Smooth muscle cell of the brain vasculature (primary cell): ENCODE results near the gene PCOLCE2.
A peak's percentile ranks its signal among the peaks of the same experiment; 100 is the strongest.
"Not testable (repeated sequence)": the region's sequence is repeated elsewhere in the genome, so short reads cannot be mapped to it uniquely, and the experiment has no call there.

Source experiments
- DNase-seq: peaks from one replicate; pipeline ENCODE4 v3.0.0-alpha.2; 2012; ENCODE audit warnings: low read depth, low spot score

Gene PCOLCE2

DNA sequence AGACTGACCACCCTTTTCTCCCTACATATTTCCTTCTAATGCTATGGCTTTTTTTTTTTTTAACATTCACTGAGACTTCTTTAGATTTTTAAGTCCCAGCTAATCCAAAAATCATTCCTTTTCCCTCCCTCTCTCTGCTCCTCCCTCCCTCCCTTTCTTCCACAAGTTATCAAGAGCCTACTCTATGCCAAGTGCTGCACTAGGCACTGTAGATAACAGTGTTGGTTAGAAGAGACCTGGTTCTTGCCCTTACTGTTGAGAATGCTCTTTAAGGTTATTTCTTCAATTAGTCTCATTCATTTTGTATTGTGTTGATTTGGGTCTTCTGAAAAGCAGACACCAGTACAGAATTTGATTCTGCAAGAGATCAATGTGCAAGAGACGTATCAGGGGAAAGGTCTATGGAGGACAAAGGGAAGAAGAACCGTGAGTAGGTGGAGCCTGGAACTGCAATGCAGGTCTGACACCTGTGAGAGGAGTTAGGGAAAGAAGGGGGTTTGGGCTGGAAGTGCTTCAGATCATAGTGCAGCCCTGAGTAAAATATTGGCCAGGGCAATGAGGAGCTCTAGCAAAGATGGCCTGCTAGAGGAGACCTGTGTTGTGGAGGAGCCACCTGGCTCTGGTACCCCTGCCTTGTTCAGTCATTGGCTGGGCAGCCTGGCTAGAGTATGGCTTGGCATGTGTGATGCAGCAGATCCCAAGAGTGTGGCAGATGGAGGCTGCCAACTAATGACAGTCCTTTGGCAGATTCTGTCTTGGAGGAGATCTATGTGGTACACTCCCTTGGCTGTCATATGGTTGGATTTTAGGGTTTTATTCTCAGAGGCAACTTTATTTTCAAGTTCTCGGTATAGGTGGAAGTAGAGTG is 9.7 kb upstream of the PCOLCE2 start:
- DNase-seq: no peak

DNA sequence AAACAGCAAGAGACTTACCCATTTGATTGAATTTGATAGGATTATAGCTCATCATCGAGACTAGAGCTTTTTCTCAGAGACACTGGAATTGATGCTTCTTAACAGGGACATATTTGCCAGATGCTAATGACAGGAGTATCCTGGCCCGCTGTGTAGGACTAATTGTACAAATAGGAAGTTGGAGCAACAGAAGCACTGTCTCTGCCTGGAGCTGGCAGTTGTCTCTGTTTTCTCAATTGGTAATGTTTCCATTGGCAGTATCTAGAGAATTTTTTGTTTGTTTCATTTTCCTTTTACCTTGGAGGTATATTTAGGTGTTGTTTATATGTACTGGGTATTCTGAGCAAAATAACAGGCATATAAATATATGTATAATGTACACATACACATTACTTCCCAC is 8.9 kb upstream of the PCOLCE2 start:
- DNase-seq: no peak

DNA sequence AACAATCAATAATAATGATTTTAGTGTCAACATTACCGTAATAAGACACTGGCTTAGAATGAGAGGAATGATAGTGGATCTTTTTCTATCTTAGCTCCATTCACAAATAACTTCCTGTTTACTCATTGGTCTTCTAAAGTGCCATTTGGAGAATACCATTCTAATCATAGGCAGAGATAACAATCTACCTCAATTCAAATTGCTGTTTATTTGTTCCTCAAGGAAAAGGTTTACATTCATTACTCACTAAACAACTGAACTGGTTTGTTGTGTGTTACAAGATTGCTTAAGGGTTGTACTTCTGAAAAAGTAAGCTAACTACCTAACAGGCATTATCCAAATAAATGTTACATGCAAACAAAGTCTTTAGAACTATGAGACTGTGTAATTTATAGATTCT is 8.1 kb upstream of the PCOLCE2 start:
- no peak for DNase-seq

DNA sequence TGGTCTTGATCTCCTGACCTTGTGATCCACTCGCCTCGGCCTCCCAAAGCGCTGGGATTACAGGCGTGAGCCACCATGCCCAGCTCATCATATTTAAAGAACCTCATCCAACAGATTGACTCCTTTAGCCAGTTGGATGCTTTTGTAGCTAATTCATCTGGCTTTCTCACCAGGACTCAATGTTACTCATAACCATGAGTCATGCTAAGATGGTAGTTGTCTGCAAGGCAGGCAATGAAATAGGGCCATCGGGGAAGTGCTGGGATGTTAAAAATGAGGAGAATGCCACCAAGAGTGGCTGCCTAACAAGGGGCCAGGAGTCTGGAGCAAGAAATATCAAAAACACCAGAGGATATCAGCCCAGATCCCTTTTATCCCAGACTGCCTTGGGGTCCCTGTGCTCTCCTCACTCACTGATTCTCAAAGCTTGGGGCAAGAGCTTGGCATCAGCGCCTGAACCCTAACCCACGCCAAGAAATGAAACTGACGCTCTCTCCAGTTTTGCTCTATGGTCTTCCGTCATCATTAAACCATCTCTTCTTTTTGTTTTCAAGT is 7.4 kb upstream of the PCOLCE2 start:
- no peak for DNase-seq

DNA sequence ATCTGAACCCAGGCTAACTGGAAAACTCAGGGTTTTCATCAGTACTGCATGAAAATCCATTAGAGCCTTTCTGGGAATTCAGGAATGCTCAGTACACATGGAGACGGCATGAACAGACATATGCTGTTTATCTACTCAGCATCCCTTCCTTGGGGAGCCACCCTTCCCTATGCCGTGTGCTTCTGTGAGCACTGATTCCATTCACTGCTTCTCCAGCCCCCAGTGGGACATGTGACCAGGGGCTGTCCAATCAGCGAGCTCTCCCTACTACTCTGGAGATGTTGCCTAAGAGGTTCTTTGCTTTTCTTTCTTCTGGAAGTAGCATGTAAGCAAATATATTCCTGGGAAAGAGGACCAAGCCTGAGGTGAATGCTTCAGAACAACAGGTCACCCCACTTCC is 5.6 kb upstream of the PCOLCE2 start:
- DNase-seq: no peak

DNA sequence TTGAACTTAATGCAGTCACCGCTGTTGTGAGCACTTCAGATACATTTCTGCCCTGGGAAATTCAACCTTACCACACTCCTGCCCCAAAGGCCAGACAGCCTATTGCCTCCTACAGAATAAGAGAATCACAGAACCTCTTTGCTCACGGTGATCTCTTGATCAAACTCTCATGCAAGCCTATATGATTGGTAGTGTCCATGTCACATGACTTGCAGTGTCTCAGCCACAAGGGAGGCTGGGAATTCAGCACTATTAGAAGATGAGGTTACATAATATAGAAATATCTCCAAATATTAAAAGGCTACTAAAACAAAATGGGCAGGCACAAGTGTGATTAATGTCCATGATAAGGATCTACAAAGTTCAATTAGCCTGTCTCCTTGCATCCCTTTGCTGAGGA is 3.8 kb upstream of the PCOLCE2 start:
- no peak for DNase-seq

DNA sequence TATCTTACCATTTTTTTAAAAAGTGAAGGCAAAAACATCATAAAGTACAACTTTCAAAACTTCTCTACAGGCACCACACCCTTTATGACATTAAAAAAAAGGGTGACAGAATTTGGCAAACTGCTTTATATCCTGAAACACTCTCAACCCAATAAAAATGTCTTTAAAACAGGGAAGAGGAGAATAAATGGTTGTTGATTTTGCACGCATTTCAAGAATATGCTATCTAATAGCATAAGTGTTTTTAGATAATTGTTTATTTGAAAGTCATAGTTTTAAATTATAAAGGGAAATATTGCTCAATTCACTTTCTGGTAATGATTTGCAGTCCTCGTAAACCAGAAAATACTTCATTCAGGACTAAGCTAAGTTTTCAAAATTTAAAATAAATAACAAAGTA is 1.7 kb upstream of the PCOLCE2 start:
- no peak for DNase-seq

DNA sequence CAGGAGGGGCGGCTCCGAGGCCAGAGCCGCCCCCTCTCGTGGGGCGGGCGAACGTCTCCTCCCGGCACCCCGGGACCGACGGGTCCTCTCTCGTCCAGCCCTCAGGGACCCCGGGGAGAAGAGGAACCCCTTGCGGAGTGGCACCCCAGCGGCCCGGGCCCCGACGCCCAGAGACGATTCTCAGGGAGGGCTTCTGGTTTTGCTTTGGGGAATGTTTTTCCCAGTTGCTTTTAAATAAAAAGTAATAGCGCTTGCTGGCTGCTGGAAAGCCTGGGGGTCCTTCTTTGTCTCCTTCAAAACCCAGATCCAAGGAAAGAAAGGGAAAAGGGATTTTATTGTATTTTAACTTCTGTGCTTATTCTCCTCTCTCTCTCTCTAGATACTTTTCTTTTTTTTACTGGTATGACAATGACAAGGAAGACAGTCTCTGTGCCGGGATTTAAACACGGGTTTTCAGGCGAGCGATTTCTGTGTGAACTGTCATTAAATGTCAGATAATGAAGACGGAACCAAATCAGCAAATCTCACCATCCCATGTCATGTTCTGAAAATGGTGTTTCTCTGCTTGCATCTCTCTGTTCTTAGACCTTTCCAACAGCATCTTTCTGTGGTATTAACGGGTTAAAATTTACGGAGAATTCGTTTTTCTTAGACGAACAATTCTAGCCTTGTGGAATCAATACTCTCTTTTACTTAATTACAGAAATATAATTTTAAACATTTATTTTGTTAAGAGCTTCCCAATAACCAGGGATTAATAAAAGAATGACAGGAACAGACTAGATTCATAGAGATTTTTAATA is 530 bp upstream of the PCOLCE2 start:
- DNase-seq: no peak

DNA sequence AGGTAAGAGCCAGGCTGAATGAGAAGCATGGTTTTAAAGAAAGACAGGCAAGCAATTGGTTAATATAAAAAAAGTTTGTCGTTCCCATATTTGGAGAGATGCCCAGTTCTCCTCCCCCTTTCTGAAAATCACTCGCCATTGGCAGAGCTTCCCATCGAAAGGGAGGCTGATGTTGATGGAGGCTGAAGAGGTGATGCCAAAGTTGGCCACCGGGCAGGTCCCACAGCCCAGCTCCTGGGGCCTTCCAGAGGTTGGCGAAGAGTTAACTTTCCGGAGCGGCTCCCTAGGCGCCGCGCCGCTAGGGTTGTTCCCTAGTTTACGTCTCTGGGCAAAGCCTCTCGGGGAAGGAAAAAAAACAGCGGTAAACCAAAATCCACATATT is 793 bp downstream of the PCOLCE2 start:
- DNase-seq: peak; percentile 10

DNA sequence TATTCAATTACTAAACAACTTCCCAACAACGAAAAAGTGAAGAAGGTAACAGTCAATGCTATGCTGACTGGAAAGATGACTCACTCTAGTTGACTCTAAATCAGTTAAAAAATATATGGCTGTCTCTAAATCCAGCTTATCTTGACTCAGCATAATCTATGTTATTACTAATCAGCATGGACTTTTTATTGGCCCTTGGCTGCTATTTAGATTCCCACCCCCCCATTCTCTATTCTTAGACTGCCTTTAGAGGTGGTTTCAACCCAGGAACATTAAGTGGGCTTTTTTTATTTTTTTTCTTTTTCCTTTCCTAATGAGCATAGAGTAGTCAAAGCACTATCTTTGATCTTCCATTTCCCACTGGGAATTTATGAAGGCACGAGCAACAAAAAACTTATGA is 1.9 kb downstream of the PCOLCE2 start:
- no peak for DNase-seq

DNA sequence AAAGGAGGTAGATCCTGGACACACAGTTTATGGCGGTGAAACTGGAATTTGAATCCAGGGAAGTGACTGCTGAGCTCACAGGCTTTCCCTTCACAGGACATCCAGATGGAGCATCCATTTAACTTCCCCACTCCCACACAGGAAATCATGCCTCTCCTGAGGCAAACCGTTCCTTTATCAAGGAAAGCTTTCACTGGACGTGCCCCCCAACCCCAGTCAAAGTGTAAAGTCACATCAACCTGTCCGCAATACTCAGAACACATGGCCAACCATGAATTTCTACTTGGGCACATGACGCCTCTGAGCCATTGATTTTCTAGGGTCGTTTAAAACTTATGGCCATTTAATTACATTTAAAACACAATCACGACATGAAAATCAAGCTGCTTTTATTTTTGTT is 2.9 kb downstream of the PCOLCE2 start:
- DNase-seq: no peak

DNA sequence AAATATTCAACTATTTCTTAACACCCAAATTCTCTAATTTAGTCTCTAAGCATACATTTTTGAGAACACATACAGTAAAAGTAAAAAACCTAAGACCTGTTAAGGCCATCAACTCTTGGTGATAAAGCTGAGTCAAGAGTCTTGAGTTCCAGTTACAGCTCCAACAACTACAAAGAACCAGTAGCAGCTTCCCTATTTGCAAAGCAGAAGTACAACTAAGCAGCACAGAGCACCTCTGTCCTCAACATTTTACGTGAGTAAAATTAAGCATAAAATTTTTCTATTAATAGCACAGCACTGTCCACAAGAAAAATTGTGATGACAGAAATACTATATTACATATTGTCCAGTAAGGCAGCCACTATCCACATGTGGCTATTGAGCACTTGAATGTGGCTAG is 4.4 kb downstream of the PCOLCE2 start:
- DNase-seq: no peak

DNA sequence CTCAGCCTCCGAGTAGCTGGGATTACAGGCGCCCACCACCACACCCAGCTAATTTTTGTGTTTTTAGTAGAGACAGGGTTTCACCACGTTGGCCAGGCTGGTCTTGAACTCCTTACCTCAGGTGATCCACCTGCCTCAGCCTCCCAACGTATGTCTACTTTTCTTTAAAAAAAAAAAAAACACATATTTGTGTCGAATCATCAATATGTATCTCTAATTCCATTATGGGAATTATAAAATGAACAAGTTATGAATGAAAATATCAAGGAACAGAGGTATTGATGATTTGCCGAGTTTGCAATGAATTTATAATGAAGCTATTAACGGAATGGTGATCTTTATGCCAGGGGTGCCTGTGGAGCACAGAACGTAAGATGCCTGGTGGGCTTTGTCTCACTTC is 5.3 kb downstream of the PCOLCE2 start:
- DNase-seq: not testable (repeated sequence)

DNA sequence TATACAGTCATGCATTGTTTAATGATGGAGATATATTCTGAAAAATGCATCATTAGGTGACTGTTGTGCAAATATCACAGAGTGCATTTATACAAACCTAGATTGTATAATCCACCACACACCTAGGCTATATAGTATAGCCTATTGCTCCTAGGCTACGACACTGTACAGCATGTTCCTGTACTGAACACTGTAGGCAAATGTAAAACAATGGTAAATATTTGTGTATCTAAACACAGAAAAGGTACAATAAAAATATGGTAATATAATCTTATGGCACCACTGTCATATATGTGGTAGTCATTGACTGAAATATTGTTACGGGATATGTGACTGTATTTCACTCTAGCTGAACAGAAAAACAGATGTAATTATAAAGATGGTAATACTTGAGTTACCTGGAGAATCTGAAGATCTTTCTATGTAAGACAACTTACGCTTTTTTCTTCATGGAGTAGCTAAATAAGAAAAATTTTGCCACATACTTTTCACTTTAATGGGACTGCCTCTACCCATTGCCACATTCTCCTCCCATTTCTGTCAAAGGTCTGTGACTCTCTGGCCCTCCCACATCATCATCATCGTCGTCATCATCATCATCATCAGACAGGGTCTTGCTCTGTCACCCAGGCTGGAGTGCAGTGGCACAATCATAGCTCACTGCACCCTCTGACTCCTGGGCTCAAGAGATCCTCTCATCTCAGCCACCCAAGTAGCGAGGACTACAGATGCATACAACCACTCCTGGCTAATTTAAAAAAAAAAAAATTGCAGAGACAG is 7.2 kb downstream of the PCOLCE2 start:
- no peak for DNase-seq

DNA sequence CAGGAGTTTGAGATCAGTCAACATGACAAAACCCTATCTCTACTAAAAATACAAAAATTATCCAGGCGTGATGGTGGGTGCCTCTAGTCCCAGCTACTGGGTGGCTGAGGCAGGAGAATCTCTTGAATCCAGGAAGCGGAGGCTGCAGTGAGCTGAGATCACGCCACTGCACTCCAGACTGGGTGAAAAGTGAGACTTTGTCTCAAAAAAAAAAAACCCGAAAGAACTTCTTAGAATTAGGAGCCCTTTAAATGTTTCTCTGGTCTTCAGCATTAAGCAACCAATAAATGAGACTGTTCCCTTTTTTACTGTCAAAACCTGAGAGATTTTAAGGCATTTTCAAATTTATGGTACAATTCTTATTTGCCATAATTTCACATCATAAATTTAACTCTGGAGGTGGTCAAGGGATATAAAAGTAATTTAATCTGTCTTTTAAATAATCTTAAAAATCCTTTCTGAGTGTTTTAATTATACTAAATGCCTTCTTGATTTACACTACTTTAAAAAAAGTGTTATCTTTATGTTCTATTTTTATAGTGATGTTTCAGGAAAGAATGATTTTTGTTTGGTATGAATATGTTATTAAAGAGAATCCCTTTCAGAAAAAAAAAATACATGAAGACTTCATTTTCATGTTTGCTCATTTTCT is 10.1 kb downstream of the PCOLCE2 start:
- no peak for DNase-seq

DNA sequence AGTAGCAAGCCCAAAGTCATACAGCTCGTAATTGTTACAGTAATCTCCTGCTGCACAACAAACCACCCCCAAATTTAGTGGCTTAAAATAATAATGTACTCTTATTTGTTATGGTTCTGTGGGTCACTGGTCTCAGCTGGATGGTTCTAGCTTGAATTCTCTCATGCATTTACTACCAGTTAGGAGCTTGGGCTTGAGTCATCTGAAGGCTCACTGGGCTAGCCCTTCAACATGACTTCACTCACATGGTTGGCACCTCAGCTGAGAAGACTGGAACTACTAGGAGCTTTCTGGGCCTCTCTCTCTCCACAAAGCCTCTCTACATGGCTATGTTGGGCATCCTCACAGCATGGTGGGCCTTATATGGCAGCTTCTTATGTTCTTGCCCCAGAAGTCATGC is 12.5 kb downstream of the PCOLCE2 start:
- no peak for DNase-seq

DNA sequence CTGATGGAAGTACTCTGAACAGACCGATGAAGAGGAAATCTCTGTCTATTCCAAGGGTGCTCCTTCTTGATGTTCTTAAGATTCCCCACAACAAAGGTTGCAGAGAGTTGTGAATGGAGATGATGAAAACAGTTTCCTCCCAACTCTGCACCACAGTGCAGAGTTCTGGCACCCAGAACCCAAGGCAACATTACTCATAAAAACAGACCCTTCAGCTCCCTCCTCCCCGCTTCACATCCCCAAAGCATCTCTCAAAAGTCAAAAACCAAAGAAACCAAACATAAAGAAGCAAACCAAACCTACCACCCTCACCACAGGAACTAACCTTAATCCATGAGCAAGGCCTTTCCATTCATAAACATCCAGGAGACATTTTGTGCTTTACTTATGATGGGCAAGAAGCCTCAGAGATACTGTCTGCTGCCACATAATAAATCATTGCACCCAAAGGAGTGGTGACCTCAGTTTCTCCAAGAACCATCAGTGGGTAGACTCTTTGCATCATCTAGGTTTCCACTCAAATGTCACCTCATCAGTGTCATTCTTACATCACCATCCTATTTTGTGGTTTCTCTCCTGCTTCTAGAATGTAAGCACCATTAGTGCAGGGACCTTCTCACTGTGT is 13.2 kb downstream of the PCOLCE2 start:
- no peak for DNase-seq

DNA sequence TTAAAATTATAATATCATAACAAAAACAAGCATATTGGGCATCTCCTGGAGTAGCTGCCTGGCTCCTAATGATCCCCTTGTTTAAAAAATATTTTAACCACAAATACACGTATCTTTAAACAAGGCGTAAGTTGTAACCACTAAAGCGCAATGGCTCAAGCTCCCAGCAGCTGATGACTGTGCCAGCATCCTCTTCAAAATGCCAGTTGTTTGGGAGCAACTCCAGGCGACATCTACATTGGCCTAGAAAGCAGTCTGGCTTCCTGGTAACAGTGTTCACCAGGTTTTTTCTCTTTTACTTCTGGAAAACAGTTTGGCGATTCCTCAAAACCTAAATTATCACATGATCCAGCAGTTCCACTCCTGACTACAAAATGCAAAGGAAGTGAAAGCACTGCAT is 13.8 kb downstream of the PCOLCE2 start:
- DNase-seq: no peak

DNA sequence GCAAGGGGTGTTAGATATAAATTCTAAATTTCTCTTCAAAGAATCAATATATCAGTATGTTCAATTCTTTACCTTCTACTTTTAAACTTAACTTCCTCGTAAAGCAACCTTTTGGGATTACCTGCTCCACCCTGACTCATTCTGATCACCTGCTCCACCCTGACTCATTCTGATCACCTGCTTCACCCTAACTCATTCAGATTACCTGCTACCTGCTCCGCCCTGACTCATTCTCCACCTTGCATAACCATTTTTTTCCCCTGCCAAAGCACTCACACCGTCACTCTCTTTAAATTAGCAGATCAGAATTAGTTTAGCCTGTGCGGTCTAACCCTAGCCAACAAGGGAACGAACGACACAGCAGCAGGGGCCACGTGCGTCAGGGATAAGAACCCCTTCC is 20.5 kb downstream of the PCOLCE2 start:
- not testable (repeated sequence) for DNase-seq

DNA sequence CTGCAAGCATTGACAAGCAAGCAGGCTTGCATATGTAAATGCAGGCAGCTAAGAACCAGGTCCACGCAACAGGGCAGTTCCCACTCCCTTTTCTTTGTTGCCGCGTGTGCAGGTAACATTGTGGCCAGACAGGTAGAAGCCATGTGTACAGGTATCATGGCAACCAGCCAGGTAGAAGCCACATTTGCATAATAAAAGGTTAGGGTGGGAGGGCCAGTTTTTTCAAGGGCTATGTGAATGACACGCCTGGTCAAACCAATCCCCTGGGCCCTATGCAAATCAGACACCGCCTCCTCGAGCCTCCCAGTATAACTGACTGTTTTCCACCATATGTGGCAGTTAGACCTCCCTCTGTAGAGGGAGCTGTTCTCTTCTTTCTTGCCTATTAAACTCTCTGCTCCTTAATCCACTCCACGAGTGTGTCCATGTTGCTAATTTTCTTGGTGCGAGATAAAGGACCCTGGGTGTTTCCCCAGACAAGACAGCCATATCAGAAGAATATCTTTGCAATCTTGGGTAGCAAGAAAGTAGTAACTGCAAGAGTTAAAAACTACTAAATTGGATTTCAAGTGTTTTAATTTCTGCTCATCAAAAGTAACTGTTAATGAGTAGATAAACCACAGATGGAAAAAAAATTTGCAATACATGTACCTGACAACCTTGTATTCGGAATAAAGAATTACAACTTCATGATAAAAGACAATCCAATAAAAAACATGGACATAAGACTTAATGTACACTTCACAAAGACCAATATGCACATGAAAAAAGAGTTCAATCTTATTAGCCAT is 21.8 kb downstream of the PCOLCE2 start:
- DNase-seq: no peak
